Kidney epithelial cell (primary cell): ENCODE measurements around the gene MVP. TPM values are rescaled to one million over a fixed set of nuclear protein-coding genes. Genes with fewer than 3 reads are reported as not detected.
"Not testable (repeated sequence)": the region's sequence is repeated elsewhere in the genome, so short reads cannot be mapped to it uniquely, and the experiment has no call there.

Experiments used
- DNase-seq: peaks from one replicate; pipeline ENCODE4 v3.0.0-alpha.2; 2010; ENCODE audit warnings: low read depth
- H3K27me3 ChIP-seq: 2 replicates; pipeline ENCODE4 v1.6.0; 2011; ENCODE audit warnings: low read length; ENCODE audit not compliant: control insufficient read depth, insufficient read depth
- H3K36me3 ChIP-seq: 2 replicates; pipeline ENCODE4 v1.5.1; 2011; ENCODE audit warnings: low read length; ENCODE audit not compliant: control insufficient read depth, insufficient read depth
- H3K4me3 ChIP-seq: 2 replicates; pipeline ENCODE4 v1.5.1; 2011; ENCODE audit warnings: low read depth, mild to moderate bottlenecking, control low read depth, low read length
- CTCF ChIP-seq: IDR thresholded peaks from 2 replicates; pipeline ENCODE4 v1.5.1; 2011; ENCODE audit warnings: mild to moderate bottlenecking, moderate library complexity, low read length, control low read depth, inconsistent platforms; ENCODE audit not compliant: insufficient read depth, poor library complexity, severe bottlenecking
- total RNA-seq: library from RNA; depleted of rRNA; stranded (reverse); fragments of >200 nt; gene quantifications from 2 replicates; pipeline ENCODE4 v1.2.3, GENCODE V29; 2015

The MVP gene
- total RNA-seq, 1 donor from 2014 or later, result 194 TPM

- H3K27me3 ChIP-seq, result no peaks in the 10 kb centered on the region
- H3K36me3 ChIP-seq, result peaks cover 4% of the 10 kb centered on the region
- TF ChIP-seq CTCF, result no peak
- H3K4me3 ChIP-seq, result no peak overlapping the region
- DNase-seq, result no peak
Measured at GRCh38 chr16:29831490-29831889, 11.2 kb downstream of the MVP start.

DNA sequence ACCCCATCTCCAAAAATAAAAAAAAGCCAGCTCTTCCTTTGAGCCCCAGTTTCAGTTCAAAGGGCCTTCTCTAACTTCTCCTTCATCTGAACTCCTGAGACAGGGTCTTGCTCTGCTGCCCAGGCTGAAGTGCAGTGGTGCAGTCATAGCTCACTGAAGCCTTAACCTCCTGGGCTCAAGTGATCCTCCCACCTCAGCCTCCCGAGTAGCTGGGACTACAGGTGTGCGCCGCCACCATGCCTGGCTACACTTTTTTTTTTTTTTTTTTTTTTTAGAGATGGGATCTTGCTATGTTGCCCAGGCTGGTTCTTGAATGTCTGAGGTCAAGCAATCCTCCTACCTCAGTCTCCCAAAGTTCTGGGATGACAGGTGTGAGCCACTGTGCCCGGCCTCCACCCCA is 13.0 kb downstream of the MVP start:
- not testable (repeated sequence) for DNase-seq, H3K4me3 ChIP-seq, H3K36me3 ChIP-seq, H3K27me3 ChIP-seq

- Histone ChIP-seq H3K27me3 (no peaks in the 10 kb centered on the region), H3K4me3 (no peak overlapping the region), H3K36me3 (peaks cover 4% of the 10 kb centered on the region)
- no peak for DNase-seq
- no peak for TF ChIP-seq CTCF
Measured at GRCh38 chr16:29834079-29834478, 13.8 kb downstream of the MVP start.

DNA sequence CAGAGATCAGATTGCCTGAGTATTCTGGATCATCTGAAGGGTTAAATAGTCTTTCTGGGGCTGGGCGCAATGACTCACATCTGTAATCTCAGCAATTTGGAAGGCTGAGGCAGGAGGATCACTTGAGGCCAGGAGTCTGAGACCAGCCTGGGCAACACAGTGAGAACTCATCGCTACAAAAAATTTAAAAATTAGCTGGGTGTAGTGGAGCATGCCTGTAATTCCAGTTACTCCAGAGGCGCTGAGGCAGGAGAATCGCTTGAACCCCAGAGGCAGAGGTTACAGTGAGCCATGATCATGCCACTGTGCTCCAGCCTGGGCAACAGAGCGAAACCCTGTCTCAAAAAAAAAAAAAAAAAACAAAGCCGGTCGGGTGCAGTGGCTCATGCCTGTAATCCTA is 15.7 kb downstream of the MVP start:
- Histone ChIP-seq H3K36me3 (peaks cover 3% of the 10 kb centered on the region), H3K27me3 (no peaks in the 10 kb centered on the region), H3K4me3 (no peak overlapping the region)
- TF ChIP-seq CTCF, result no peak
- no peak for DNase-seq

DNA sequence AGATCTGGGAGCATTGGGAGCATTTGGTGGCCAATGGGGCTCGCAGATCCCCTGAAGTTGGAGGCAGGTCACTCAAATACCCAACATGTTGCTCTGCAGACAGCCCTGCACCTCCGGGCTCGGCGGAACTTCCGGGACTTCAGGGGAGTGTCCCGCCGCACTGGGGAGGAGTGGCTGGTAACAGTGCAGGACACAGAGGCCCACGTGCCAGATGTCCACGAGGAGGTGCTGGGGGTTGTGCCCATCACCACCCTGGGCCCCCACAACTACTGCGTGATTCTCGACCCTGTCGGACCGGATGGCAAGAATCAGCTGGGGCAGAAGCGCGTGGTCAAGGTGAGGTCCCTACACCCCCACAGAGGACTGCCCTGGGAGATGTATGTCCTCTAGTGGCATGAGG is 16.4 kb downstream of the MVP start:
- H3K4me3 ChIP-seq, result no peak overlapping the region
- no peaks in the 10 kb centered on the region for H3K27me3 ChIP-seq
- no peak for DNase-seq
- no peak for TF ChIP-seq CTCF
- H3K36me3 ChIP-seq, result peaks cover 7% of the 10 kb centered on the region

DNA sequence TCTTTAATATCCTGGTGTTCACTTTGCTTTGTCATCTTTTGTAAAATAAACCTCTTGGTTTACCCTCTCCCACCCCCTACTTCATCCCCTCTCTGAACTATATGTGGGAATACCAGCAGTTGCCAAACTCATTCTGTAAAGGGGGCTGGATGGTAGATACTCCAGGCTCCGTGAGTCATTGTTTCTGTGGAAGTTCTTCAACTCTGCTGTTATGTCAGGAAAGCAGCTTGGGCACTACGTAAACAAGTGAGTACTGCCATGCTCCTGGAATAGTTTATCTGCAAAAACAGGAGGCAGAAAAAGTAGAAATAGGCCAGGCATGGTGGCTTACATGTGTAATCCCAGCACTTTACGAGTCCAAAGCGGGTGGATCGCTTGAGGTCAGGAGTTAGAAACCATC is 17.6 kb downstream of the MVP start:
- DNase-seq, result no peak
- peaks cover 7% of the 10 kb centered on the region for H3K36me3 ChIP-seq

More for the DNA sequence above, 17.6 kb downstream of the MVP start:
- no peaks in the 10 kb centered on the region for H3K27me3 ChIP-seq
- no peak for TF ChIP-seq CTCF
- no peak overlapping the region for H3K4me3 ChIP-seq
